ENCODE data around the gene RAB19. TPM values are rescaled to one million over a fixed set of nuclear protein-coding genes. Genes with fewer than 3 reads are reported as not detected.

Gene RAB19
- total and polyA plus RNA-seq, 9 of the 15 experiments (the other 6 are each of a cell fraction or from before 2014, with no cell fraction given), result not detected

GRCh38 chr7:140397784-140398750 lies 5.8 kb upstream of the RAB19 start, which contains the start of gene SLC37A3 (continued):
- TF ChIP-seq VEZF1 (CRISPR knock-in tag; IDR thresholded peaks at IDR 0.05), result peak; percentile 86
- no peak for TF ChIP-seq HMG20A (CRISPR knock-in tag; conservative IDR thresholded peaks at IDR 0.05)
- TF ChIP-seq KLF6 (CRISPR knock-in tag; IDR thresholded peaks at IDR 0.05; ENCODE audit: borderline replicate concordance), result no peak
- TF ChIP-seq PTTG1 (tag; IDR thresholded peaks at IDR 0.05; ENCODE audit: low read depth), result no peak
- TF ChIP-seq CHCHD3 (CRISPR knock-in tag; IDR thresholded peaks at IDR 0.05), result 0 out of 2 replicates have a peak, but pooled peaks have one; percentile 33
- TF ChIP-seq HMG20B (CRISPR knock-in tag; IDR thresholded peaks at IDR 0.05), result no peak
- no peak for TF ChIP-seq MCM2 (IDR thresholded peaks at IDR 0.05; ENCODE audit: low read depth)
- no peak for TF ChIP-seq RFX7 (CRISPR knock-in tag; IDR thresholded peaks at IDR 0.05)
- TF ChIP-seq MEF2A (IDR thresholded peaks at IDR 0.05; ENCODE audit: control insufficient read depth, low read depth, low read length), result peak; percentile 28; the same call in 1 of the 2 replicates
- no peak for TF ChIP-seq FOXJ2 (tag; IDR thresholded peaks at IDR 0.05)
- peak; percentile 94 for TF ChIP-seq TOE1 (IDR thresholded peaks at IDR 0.05; ENCODE audit: borderline replicate concordance)
- no peak for TF ChIP-seq TOE1 (CRISPR knock-in tag; IDR thresholded peaks at IDR 0.05; ENCODE audit: borderline replicate concordance, low read depth)
- no peak for TF ChIP-seq RBM15 (IDR thresholded peaks at IDR 0.05; ENCODE audit: insufficient read depth, low read length)
- 0 out of 2 replicates have a peak, but pooled peaks have one; percentile 13 for TF ChIP-seq ZC3H8 (IDR thresholded peaks at IDR 0.05)
- TF ChIP-seq JUND (IDR thresholded peaks at IDR 0.05; ENCODE audit: borderline replicate concordance, low read depth, low read length), result peak; percentile 69
- TF ChIP-seq JUND (tag; IDR thresholded peaks at IDR 0.05; ENCODE audit: borderline replicate concordance, low read depth, low read length), result no peak; the same call in 2 of the 3 replicates
- TF ChIP-seq ZNF174 (CRISPR knock-in tag; IDR thresholded peaks at IDR 0.05), result no peak
- no peak for TF ChIP-seq ETS2 (tag; IDR thresholded peaks at IDR 0.05; ENCODE audit: borderline replicate concordance, poor library complexity, severe bottlenecking)
- no peak for TF ChIP-seq TCF7L2 (IDR thresholded peaks at IDR 0.05; ENCODE audit: low read depth, low read length)
- TF ChIP-seq ARHGAP35 (IDR thresholded peaks at IDR 0.05; ENCODE audit: partially characterized antibody), result no peak
- TF ChIP-seq MYBL2 (IDR thresholded peaks at IDR 0.05; ENCODE audit: low read depth), result no peak
- TF ChIP-seq MYBL2 (CRISPR knock-in tag; IDR thresholded peaks at IDR 0.05; ENCODE audit: borderline replicate concordance), result no peak
- no peak for TF ChIP-seq ZNF444 (CRISPR knock-in tag; IDR thresholded peaks at IDR 0.05)
- no peak for TF ChIP-seq STAT5A (IDR thresholded peaks at IDR 0.05; ENCODE audit: borderline replicate concordance, low read length)
